Vagina (tissue), 2 donors: Measurements from ENCODE around the gene ZRANB1.

Experiments used
- CTCF ChIP-seq, 3 experiments: fragments of 450-650 bp in 2 of 3; fragments of 200-600 bp in 1 of 3; sonication (generic) in 1 of 3; IDR thresholded peaks; one replicate each; pipeline ENCODE4 v1.5.1; 2017 to 2019; ENCODE audit warnings: antibody characterized with exemption in 3 of 3, mild to moderate bottlenecking in 2 of 3, moderate library complexity in 2 of 3
- POLR2AphosphoS5 ChIP-seq, 2 donors: sonication (generic); formaldehyde crosslinking; IDR thresholded peaks; one replicate each; pipeline ENCODE4 v1.9.0; 2017; ENCODE audit warnings: antibody characterized with exemption in 2 of 2, mild to moderate bottlenecking in 2 of 2, low read depth in 1 of 2; ENCODE audit not compliant: insufficient read depth in 1 of 2

- TF ChIP-seq CTCF (IDR thresholded peaks at IDR 0.05) = no peak
- no peak for TF ChIP-seq POLR2AphosphoS5 (IDR thresholded peaks at IDR 0.05; ENCODE audit: insufficient read depth in 1 of 2, low read depth in 1 of 2)
These were observed 29.4 kb downstream of the ZRANB1 start for GRCh38 chr10:124971276-124971675.
